HG03280 (cell line): ENCODE measurements around the gene ARRB1.

Experiments
- ATAC-seq: cut with Tn5 transposase; IDR thresholded peaks from one replicate; pipeline ENCODE4 v1.9.1; 2021; ENCODE audit warnings: mild to moderate bottlenecking, moderate library complexity; ENCODE audit not compliant: unreplicated experiment

The ARRB1 gene

GRCh38 chr11:75236062-75236461 is 115.4 kb downstream of the ARRB1 start:
- no peak for ATAC-seq

GRCh38 chr11:75233754-75234172 is 117.7 kb downstream of the ARRB1 start:
- ATAC-seq, result no peak

- no peak for ATAC-seq
Measured at GRCh38 chr11:75230621-75231020, 120.8 kb downstream of the ARRB1 start.

- ATAC-seq, result no peak
Measured at GRCh38 chr11:75229466-75229865, 122.0 kb downstream of the ARRB1 start.

- no peak for ATAC-seq
Measured at GRCh38 chr11:75225794-75226193, 125.7 kb downstream of the ARRB1 start.

- no peak for ATAC-seq
Measured at GRCh38 chr11:75223954-75224643, 127.4 kb downstream of the ARRB1 start.

- ATAC-seq, result no peak
Measured at GRCh38 chr11:75219869-75220268, 131.6 kb downstream of the ARRB1 start.

- ATAC-seq, result no peak
Measured at GRCh38 chr11:75214843-75215242, 136.6 kb downstream of the ARRB1 start.

GRCh38 chr11:75214411-75214821 is 137.0 kb downstream of the ARRB1 start:
- no peak for ATAC-seq
